ENCODE measurements around the gene GPSM1. TPM values are rescaled to one million over a fixed set of nuclear protein-coding genes. Genes with fewer than 3 reads are reported as not detected.

GPSM1 gene
- total and polyA plus RNA-seq, 11 donors: 24.1 to 80.2 (median 31.7) TPM

DNA sequence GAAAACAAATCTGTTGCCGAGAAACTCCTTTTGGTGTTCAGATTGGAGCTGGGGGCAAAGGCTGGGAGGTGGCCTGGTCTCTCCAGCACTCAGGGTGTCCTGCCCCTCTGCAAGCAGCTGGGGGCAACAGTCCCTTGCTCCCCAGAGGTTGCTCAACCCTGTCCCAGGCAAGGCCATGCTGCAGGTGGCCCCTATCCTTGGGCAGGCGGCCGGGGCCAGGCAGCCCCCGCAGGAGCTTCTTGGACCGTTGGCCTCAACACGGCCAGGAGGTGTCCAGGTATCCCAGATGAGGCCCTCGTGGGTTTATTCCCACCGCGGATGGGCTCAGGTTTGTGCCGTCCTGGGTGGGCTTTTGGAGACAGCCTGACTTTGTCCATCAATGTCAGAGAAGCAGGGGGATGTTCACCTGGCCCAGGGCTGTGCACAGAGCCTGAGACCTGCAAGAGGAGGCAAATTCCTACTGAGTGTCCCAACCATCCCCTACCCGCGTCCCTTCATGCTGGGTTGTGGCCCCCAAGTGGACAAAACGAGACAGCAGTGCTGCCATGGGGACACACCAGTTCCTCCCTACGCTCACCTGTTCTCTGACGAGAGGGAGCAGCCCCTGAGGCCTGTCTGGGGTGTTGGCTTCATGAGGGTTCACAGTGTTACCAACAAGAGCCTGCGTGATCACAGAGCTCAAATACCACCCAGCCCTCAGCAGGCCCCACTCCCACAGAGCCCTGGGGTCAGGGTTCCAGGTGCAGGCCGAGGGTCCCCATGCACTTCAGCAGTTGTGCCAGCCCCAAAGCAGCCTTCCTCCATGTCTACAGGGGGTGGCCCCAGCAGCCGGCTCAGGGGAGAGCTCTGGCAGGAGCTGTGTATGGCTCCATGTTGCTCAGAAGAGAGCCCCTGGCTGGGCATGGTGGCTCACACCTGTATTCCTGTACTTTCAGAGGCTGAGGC is 14.0 kb upstream of the GPSM1 start:
- intact Hi-C loops (cut with DNase I): loop anchor here in 2 of 10 donors (5.0 kb wide), 2 partner anchors 84 to 89 kb away; partner anchors contain the start of gene SNAPC4 (in 1 of the 2)
- no peak for TF ChIP-seq POLR2A (IDR thresholded peaks at IDR 0.05)
- TF ChIP-seq, protein P1, sequence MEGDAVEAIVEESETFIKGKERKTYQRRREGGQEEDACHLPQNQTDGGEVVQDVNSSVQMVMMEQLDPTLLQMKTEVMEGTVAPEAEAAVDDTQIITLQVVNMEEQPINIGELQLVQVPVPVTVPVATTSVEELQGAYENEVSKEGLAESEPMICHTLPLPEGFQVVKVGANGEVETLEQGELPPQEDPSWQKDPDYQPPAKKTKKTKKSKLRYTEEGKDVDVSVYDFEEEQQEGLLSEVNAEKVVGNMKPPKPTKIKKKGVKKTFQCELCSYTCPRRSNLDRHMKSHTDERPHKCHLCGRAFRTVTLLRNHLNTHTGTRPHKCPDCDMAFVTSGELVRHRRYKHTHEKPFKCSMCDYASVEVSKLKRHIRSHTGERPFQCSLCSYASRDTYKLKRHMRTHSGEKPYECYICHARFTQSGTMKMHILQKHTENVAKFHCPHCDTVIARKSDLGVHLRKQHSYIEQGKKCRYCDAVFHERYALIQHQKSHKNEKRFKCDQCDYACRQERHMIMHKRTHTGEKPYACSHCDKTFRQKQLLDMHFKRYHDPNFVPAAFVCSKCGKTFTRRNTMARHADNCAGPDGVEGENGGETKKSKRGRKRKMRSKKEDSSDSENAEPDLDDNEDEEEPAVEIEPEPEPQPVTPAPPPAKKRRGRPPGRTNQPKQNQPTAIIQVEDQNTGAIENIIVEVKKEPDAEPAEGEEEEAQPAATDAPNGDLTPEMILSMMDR (IDR thresholded peaks at IDR 0.05): no peak
- 82 to 87% (median 84%) methylated on average over 10 to 18 of the region's 18 CpGs for WGBS, 4 donors

DNA sequence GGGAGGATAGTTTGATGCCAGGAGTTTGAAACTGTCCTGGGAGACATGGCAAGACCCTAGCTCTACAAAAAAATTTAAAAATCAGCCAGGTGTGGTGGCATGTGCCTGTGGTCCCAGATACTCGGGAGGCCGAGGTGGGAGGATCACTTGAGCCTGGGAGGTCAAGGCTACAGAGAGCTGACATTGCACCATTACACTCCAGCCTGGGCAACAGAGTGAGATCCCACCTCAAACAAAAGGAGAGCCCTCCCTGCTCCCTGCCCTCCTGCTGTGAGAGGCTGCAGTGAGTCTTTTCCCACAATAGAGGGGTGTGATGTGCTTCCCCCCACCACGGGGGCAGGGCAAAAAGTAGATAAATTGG is 13.3 kb upstream of the GPSM1 start:
- no peak overlapping the region for H3K4me3 ChIP-seq
- intact Hi-C loops (cut with DNase I): loop anchor here in 2 of 10 donors (5.0 kb wide), 2 partner anchors 83 to 88 kb away; partner anchors contain the start of gene SNAPC4 (in 1 of the 2)
- H3K27me3 ChIP-seq: peaks cover 0 to 18% (median 4%) of the 10 kb centered on the region in 9 donors
- H3K36me3 ChIP-seq: no peaks in the 10 kb centered on the region
- 90 to 97% (median 93%) methylated on average over 3 of the region's 3 CpGs for WGBS, 4 donors
- TF ChIP-seq, protein P1 (IDR thresholded peaks at IDR 0.05): no peak
- TF ChIP-seq POLR2A (IDR thresholded peaks at IDR 0.05): no peak
- no peak for DNase-seq
- ATAC-seq: no peak
- H3K27ac ChIP-seq: no peak overlapping the region
- peaks cover 0 to 14% (median 3%) of the 10 kb centered on the region in 12 donors for H3K9me3 ChIP-seq
- no peaks in the 10 kb centered on the region for H3K4me1 ChIP-seq

More for the DNA sequence above, 14.0 kb upstream of the GPSM1 start:
- ATAC-seq (no peak), DNase-seq (no peak)
- no peaks in the 10 kb centered on the region for H3K36me3 ChIP-seq
- H3K27ac ChIP-seq: no peak overlapping the region
- peaks cover 0 to 18% (median 4%) of the 10 kb centered on the region in 9 donors for H3K27me3 ChIP-seq
- no peaks in the 10 kb centered on the region for H3K4me1 ChIP-seq
- H3K9me3 ChIP-seq: peaks cover 0 to 14% (median 3%) of the 10 kb centered on the region in 12 donors
- H3K4me3 ChIP-seq: no peak overlapping the region

DNA sequence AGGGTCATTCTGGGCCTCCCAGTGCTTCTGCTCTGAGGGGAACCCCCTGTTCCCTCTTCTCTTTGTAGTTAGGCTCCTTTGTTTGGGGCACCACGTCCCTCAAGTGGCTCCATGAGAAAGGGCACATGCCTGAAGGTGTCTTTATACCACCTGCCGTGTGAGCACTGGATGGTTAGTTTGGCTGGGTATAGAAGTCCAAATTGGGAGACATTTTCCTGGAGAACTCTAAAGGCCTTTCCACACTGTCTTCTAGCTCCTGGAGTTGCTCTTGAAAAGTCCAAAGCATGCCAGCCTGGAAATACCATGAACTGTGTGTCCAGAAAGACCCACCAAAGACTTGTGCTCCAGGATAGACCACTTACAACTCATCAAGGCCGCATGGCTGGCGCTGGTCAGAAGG is 12.4 kb upstream of the GPSM1 start:
- 84 to 93% (median 85%) methylated on average over 4 of the region's 4 CpGs for WGBS, 4 donors
- DNase-seq: no peak
- Histone ChIP-seq H3K9me3 (peaks cover 0 to 14% (median 3%) of the 10 kb centered on the region in 12 donors), H3K4me3 (no peak overlapping the region), H3K27ac (no peak overlapping the region), H3K27me3 (peaks cover 0 to 18% (median 4%) of the 10 kb centered on the region in 9 donors), H3K4me1 (no peaks in the 10 kb centered on the region), H3K36me3 (no peaks in the 10 kb centered on the region)
- TF ChIP-seq, protein P1 (IDR thresholded peaks at IDR 0.05): no peak
- no peak for TF ChIP-seq POLR2A (IDR thresholded peaks at IDR 0.05)
- no peak for ATAC-seq
- intact Hi-C loops (cut with DNase I): loop anchor here in 2 of 10 donors (5.0 kb wide), 2 partner anchors 82 to 87 kb away; partner anchors contain the start of gene SNAPC4 (in 1 of the 2)

DNA sequence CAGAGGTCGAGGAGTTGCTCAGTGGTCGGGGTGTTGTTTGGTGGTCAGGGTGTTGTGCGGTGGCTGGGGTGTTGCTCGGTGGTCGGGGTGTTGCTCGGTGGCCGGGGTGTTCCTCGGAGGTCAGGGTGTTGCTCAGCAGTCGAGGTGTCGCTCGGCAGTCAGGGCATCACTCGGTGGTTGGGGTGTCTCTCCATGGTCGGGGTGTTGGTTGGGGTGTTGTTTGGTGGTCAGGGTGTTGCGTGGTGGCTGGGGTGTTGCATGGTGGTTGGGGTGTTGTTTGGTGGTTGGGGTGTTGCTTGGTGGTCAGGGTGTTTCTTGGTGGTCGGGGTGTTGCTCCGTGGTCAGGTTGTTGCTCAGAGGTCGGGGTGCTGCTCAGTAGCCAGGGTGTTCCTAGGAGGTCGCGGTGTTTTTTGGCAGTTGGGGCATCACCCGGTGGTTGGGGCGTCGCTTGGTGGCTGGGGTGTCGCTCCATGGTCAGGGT is 11.0 kb upstream of the GPSM1 start:
- no peak for ATAC-seq
- no peak overlapping the region for H3K4me3 ChIP-seq
- 93 to 96% (median 95%) methylated on average over 22 to 23 of the region's 23 CpGs for WGBS, 4 donors
- DNase-seq: no peak
- H3K27me3 ChIP-seq: peaks cover 0 to 6% (median 0%) of the 10 kb centered on the region in 9 donors
- no peaks in the 10 kb centered on the region for H3K36me3 ChIP-seq
- intact Hi-C loops (cut with DNase I): no loop called here
- H3K9me3 ChIP-seq: peaks cover 0 to 18% (median 4%) of the 10 kb centered on the region in 12 donors
- H3K4me1 ChIP-seq: no peaks in the 10 kb centered on the region
- no peak for TF ChIP-seq POLR2A (IDR thresholded peaks at IDR 0.05)
- TF ChIP-seq, protein P1 (IDR thresholded peaks at IDR 0.05): no peak
- H3K27ac ChIP-seq: no peak overlapping the region
